Activated T-helper 2 cell treated with anti-CD3 and anti-CD28 coated beads, Interferon-gamma antibody, Interleukin-2, Interleukin-4, amounts not matched to agents 10 μg/mL and 5 μg/mL and 100 μg/mL, durations not matched to agents 14 hours and 24 hours and 36 hours (primary cell): Measurements from ENCODE around the gene ZCCHC4. TPM values are rescaled to one million over a fixed set of nuclear protein-coding genes. Genes with fewer than 3 reads are reported as not detected.
"Not testable (repeated sequence)": the region's sequence is repeated elsewhere in the genome, so short reads cannot be mapped to it uniquely, and the experiment has no call there.

Experiments used
- DNase-seq: peaks from one replicate; pipeline ENCODE4 v3.0.0; 2021; ENCODE audit warnings: low spot score
- H3K27ac Mint-ChIP-seq: one replicate; pipeline ENCODE4 v1.8.0; 2021; ENCODE audit warnings: mixed read lengths
- H3K27me3 Mint-ChIP-seq: one replicate; pipeline ENCODE4 v1.8.0; 2021; ENCODE audit warnings: low read depth, mixed read lengths
- H3K36me3 Mint-ChIP-seq: one replicate; pipeline ENCODE4 v1.8.0; 2021; ENCODE audit warnings: low read depth, mixed read lengths
- H3K4me1 Mint-ChIP-seq: one replicate; pipeline ENCODE4 v1.8.0; 2021; ENCODE audit warnings: low read depth, mixed read lengths
- H3K4me3 Mint-ChIP-seq: one replicate; pipeline ENCODE4 v1.8.0; 2021; ENCODE audit warnings: low read depth, mild to moderate bottlenecking, moderate library complexity, mixed read lengths
- H3K9me3 Mint-ChIP-seq: one replicate; pipeline ENCODE4 v1.8.0; 2021; ENCODE audit warnings: mixed read lengths
- intact Hi-C: fragments of 100-400 bp; cut with micrococcal nuclease; formaldehyde crosslinking; loops from one replicate; pipeline ENCODE4 v1.15.1; 2023
- total RNA-seq: library from RNA; stranded (reverse); gene quantifications from 2 replicates; pipeline ENCODE4 v1.2.3, GENCODE V29; 2022

The ZCCHC4 gene
- total RNA-seq, 1 donor from 2014 or later = 15.1 TPM

- DNase-seq = no peak
- no peaks in the 10 kb centered on the region for H3K9me3 Mint-ChIP-seq
- H3K36me3 Mint-ChIP-seq = no peaks in the 10 kb centered on the region
- no peaks in the 10 kb centered on the region for H3K27me3 Mint-ChIP-seq
- H3K4me3 Mint-ChIP-seq = no peak overlapping the region
- intact Hi-C loops = no loop called here
- peaks cover 5% of the 10 kb centered on the region for H3K4me1 Mint-ChIP-seq
- no peak overlapping the region for H3K27ac Mint-ChIP-seq
These were observed 6.0 kb upstream of the ZCCHC4 start for GRCh38 chr4:25306518-25307057.

- intact Hi-C loops = no loop called here
- peaks cover 9% of the 10 kb centered on the region for H3K4me1 Mint-ChIP-seq
- DNase-seq = no peak
- no peaks in the 10 kb centered on the region for H3K9me3 Mint-ChIP-seq
- H3K36me3 Mint-ChIP-seq = no peaks in the 10 kb centered on the region
- H3K4me3 Mint-ChIP-seq = no peak overlapping the region
- H3K27me3 Mint-ChIP-seq = no peaks in the 10 kb centered on the region
- no peak overlapping the region for H3K27ac Mint-ChIP-seq
These were observed 5.0 kb upstream of the ZCCHC4 start for GRCh38 chr4:25307596-25307995.

- intact Hi-C loops = no loop called here
- Mint-ChIP-seq H3K9me3 (no peaks in the 10 kb centered on the region), H3K27me3 (no peaks in the 10 kb centered on the region), H3K4me3 (no peak overlapping the region), H3K36me3 (no peaks in the 10 kb centered on the region), H3K4me1 (peaks cover 10% of the 10 kb centered on the region), H3K27ac (no peak overlapping the region)
- DNase-seq = no peak
These were observed 4.3 kb upstream of the ZCCHC4 start for GRCh38 chr4:25308306-25308705.

- no peaks in the 10 kb centered on the region for H3K36me3 Mint-ChIP-seq
These were observed 3.8 kb upstream of the ZCCHC4 start for GRCh38 chr4:25308761-25309160.

GRCh38 chr4:25310066-25310802 lies 2.3 kb upstream of the ZCCHC4 start:
- Mint-ChIP-seq H3K4me3 (no peak overlapping the region), H3K36me3 (peaks cover 3% of the 10 kb centered on the region), H3K4me1 (peaks cover 20% of the 10 kb centered on the region), H3K9me3 (no peaks in the 10 kb centered on the region), H3K27me3 (no peaks in the 10 kb centered on the region), H3K27ac (no peak overlapping the region)
- no peak for DNase-seq
- intact Hi-C loops = loop anchor here (10.0 kb wide), 1 partner anchor 725 kb away; the partner anchor contains the start of gene DHX15

More at GRCh38 chr4:25308761-25309160, 3.8 kb upstream of the ZCCHC4 start:
- H3K9me3 Mint-ChIP-seq = no peaks in the 10 kb centered on the region
- no peak overlapping the region for H3K4me3 Mint-ChIP-seq
- no peaks in the 10 kb centered on the region for H3K27me3 Mint-ChIP-seq
- H3K4me1 Mint-ChIP-seq = peaks cover 14% of the 10 kb centered on the region
- intact Hi-C loops = no loop called here
- no peak overlapping the region for H3K27ac Mint-ChIP-seq
- no peak for DNase-seq

- no peak for DNase-seq
- intact Hi-C loops = loop anchor here (10.0 kb wide), 1 partner anchor 726 kb away; the partner anchor contains the start of gene DHX15
- Mint-ChIP-seq H3K9me3 (no peaks in the 10 kb centered on the region), H3K27ac (no peak overlapping the region), H3K4me3 (no peak overlapping the region), H3K4me1 (peaks cover 20% of the 10 kb centered on the region), H3K36me3 (peaks cover 6% of the 10 kb centered on the region), H3K27me3 (no peaks in the 10 kb centered on the region)
These were observed 1.8 kb upstream of the ZCCHC4 start for GRCh38 chr4:25310803-25311166.

- Mint-ChIP-seq H3K36me3 (peaks cover 21% of the 10 kb centered on the region), H3K9me3 (no peaks in the 10 kb centered on the region), H3K27ac (peak overlapping the region; percentile 95), H3K4me3 (peak overlapping the region; percentile 99), H3K27me3 (no peaks in the 10 kb centered on the region), H3K4me1 (peaks cover 27% of the 10 kb centered on the region)
- intact Hi-C loops = loop anchor here (2.0 to 10.0 kb wide), 4 partner anchors 53 to 729 kb away; partner anchors contain the start of genes DHX15 and SEPSECS
- DNase-seq = no peak
These were observed 774 bp downstream of the ZCCHC4 start for GRCh38 chr4:25313201-25313895.

- Mint-ChIP-seq H3K27ac (peak overlapping the region; percentile 77), H3K4me3 (no peak overlapping the region), H3K36me3 (peaks cover 34% of the 10 kb centered on the region), H3K27me3 (no peaks in the 10 kb centered on the region), H3K4me1 (peaks cover 29% of the 10 kb centered on the region), H3K9me3 (no peaks in the 10 kb centered on the region)
- no peak for DNase-seq
- intact Hi-C loops = loop anchor here (2.0 kb wide), 1 partner anchor 160 kb away; the partner anchor contains the start of gene SEPSECS
These were observed 7.8 kb downstream of the ZCCHC4 start for GRCh38 chr4:25320336-25320735.

- no peaks in the 10 kb centered on the region for H3K27me3 Mint-ChIP-seq
- intact Hi-C loops = loop anchor here (1.0 to 2.0 kb wide), 2 partner anchors 8 to 160 kb away; partner anchors contain the start of genes SEPSECS and ZCCHC4
- H3K4me3 Mint-ChIP-seq = no peak overlapping the region
These were observed 8.2 kb downstream of the ZCCHC4 start for GRCh38 chr4:25320773-25321172.

GRCh38 chr4:25321703-25322102 lies 9.1 kb downstream of the ZCCHC4 start:
- Mint-ChIP-seq H3K27me3 (no peaks in the 10 kb centered on the region), H3K9me3 (no peaks in the 10 kb centered on the region), H3K36me3 (peaks cover 22% of the 10 kb centered on the region), H3K27ac (peak overlapping the region; percentile 77), H3K4me1 (peaks cover 24% of the 10 kb centered on the region), H3K4me3 (no peak overlapping the region)
- intact Hi-C loops = loop anchor here (1.0 to 2.0 kb wide), 2 partner anchors 9 to 161 kb away; partner anchors contain the start of genes SEPSECS and ZCCHC4
- no peak for DNase-seq

More at GRCh38 chr4:25320773-25321172, 8.2 kb downstream of the ZCCHC4 start:
- Mint-ChIP-seq H3K36me3 (peaks cover 31% of the 10 kb centered on the region), H3K9me3 (no peaks in the 10 kb centered on the region), H3K27ac (peak overlapping the region; percentile 77), H3K4me1 (peaks cover 29% of the 10 kb centered on the region)
- no peak for DNase-seq

- DNase-seq, H3K27me3 Mint-ChIP-seq, intact Hi-C loops, H3K9me3 Mint-ChIP-seq, H3K4me3 Mint-ChIP-seq, H3K36me3 Mint-ChIP-seq, H3K27ac Mint-ChIP-seq: not testable (repeated sequence)
- H3K4me1 Mint-ChIP-seq = peaks cover 16% of the 10 kb centered on the region
These were observed 15.9 kb downstream of the ZCCHC4 start for GRCh38 chr4:25328463-25328862.

GRCh38 chr4:25330335-25330734 lies 17.8 kb downstream of the ZCCHC4 start:
- H3K36me3 Mint-ChIP-seq = peaks cover 9% of the 10 kb centered on the region
- DNase-seq = no peak
- no peaks in the 10 kb centered on the region for H3K27me3 Mint-ChIP-seq
- H3K9me3 Mint-ChIP-seq = no peaks in the 10 kb centered on the region
- peak overlapping the region; percentile 42 for H3K27ac Mint-ChIP-seq
- peaks cover 16% of the 10 kb centered on the region for H3K4me1 Mint-ChIP-seq
- intact Hi-C loops = loop anchor here (5.0 kb wide), 1 partner anchor 47 kb away; the partner anchor contains the start of gene ANAPC4
- H3K4me3 Mint-ChIP-seq = no peak overlapping the region
